Activated CD4-positive, alpha-beta memory T cell treated with anti-CD3 and anti-CD28 coated beads, Interleukin-2, amount 10 ng/mL, durations not matched to agents 7 days and 5 days (primary cell): ENCODE results near the gene CNTNAP2. TPM values are rescaled to one million over a fixed set of nuclear protein-coding genes. Genes with fewer than 3 reads are reported as not detected.
"Not testable (repeated sequence)": the region's sequence is repeated elsewhere in the genome, so short reads cannot be mapped to it uniquely, and the experiment has no call there.

Experiments
- CTCF ChIA-PET: fragments of 350-600 bp; sonication (Branson Sonifier 250); formaldehyde crosslinking; loops from one replicate; lab custom pipeline; 2021; ENCODE audit warnings: antibody characterized with exemption, inconsistent platforms; lab: Charles Lee
- POLR2A ChIA-PET: fragments of 350-600 bp; sonication (Branson Sonifier 250); formaldehyde crosslinking; loops from one replicate; lab custom pipeline; 2021; ENCODE audit warnings: antibody characterized with exemption; lab: Charles Lee
- DNase-seq: peaks from one replicate; pipeline ENCODE4 v3.0.0-alpha.2; 2020
- H3K27ac Mint-ChIP-seq: one replicate; pipeline ENCODE4 v1.8.0; 2021; ENCODE audit warnings: mild to moderate bottlenecking, mixed read lengths
- H3K27me3 Mint-ChIP-seq: one replicate; pipeline ENCODE4 v1.8.0; 2021; ENCODE audit warnings: mixed read lengths
- H3K36me3 Mint-ChIP-seq: one replicate; pipeline ENCODE4 v1.8.0; 2021; ENCODE audit warnings: low read depth, mixed read lengths
- H3K4me1 Mint-ChIP-seq: one replicate; pipeline ENCODE4 v1.8.0; 2021; ENCODE audit warnings: mixed read lengths
- H3K4me3 Mint-ChIP-seq: one replicate; pipeline ENCODE4 v1.8.0; 2021; ENCODE audit warnings: mild to moderate bottlenecking, mixed read lengths
- H3K9me3 Mint-ChIP-seq: one replicate; pipeline ENCODE4 v1.8.0; 2021; ENCODE audit warnings: mixed read lengths
- total RNA-seq, 2 experiments: library from RNA; stranded (reverse); gene quantifications; one replicate each; pipeline ENCODE4 v1.2.3, GENCODE V29; 2021

The CNTNAP2 gene
- total RNA-seq, 2 experiments from 2014 or later = not detected

DNA sequence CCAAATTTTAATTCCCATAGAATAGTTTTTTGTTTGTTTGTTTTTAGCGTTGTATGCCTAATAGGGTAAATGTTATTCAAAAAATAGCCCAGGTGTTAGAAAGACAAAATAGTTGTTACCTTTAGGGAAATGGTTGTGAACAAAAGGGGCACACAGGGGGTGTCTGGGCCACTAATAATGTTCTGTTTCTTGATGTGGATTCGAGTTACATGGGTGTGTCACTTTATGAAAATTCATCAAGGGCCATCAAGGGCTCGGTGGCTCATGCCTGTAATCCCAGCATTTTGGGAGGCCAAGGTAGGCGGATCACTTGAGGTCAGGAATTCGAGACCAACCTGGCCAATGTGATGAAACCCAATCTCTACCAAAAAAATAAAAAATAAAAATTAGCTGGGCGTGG lies 1942.2 kb downstream of the CNTNAP2 start:
- CTCF ChIA-PET = no interaction called here
- Mint-ChIP-seq H3K27ac (no peak overlapping the region), H3K36me3 (no peaks in the 10 kb centered on the region), H3K9me3 (no peaks in the 10 kb centered on the region), H3K4me1 (no peaks in the 10 kb centered on the region), H3K4me3 (no peak overlapping the region), H3K27me3 (no peaks in the 10 kb centered on the region)
- DNase-seq = no peak
- POLR2A ChIA-PET = no interaction called here

DNA sequence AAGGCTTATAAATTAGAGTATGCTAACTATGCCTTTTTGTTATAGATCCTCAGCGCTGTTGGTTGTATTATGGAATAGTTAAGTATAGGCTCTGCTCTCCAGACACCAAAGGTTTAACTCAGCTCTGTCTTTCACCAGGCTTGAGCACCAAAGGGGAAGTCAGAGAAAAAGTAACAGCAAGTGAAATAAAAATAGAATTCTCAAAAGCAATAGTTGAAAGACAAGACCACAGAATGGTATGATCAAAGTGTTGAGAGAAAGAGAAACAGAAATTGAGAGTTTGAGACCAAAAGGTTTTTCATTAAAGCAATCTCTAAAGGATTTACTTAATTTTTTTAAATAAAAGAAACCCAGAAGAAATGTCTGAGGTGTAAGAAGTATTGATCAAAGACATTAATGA lies 1944.1 kb downstream of the CNTNAP2 start:
- Mint-ChIP-seq H3K4me1 (no peaks in the 10 kb centered on the region), H3K27ac (no peak overlapping the region), H3K27me3 (no peaks in the 10 kb centered on the region), H3K9me3 (no peaks in the 10 kb centered on the region), H3K36me3 (no peaks in the 10 kb centered on the region), H3K4me3 (no peak overlapping the region)
- CTCF ChIA-PET = no interaction called here
- POLR2A ChIA-PET = no interaction called here
- DNase-seq = no peak

- H3K27me3 Mint-ChIP-seq, H3K36me3 Mint-ChIP-seq, POLR2A ChIA-PET, H3K27ac Mint-ChIP-seq, H3K4me1 Mint-ChIP-seq, CTCF ChIA-PET, H3K9me3 Mint-ChIP-seq, DNase-seq, H3K4me3 Mint-ChIP-seq: not testable (repeated sequence)
Measured at GRCh38 chr7:148078111-148078510, 1961.5 kb downstream of the CNTNAP2 start.

DNA sequence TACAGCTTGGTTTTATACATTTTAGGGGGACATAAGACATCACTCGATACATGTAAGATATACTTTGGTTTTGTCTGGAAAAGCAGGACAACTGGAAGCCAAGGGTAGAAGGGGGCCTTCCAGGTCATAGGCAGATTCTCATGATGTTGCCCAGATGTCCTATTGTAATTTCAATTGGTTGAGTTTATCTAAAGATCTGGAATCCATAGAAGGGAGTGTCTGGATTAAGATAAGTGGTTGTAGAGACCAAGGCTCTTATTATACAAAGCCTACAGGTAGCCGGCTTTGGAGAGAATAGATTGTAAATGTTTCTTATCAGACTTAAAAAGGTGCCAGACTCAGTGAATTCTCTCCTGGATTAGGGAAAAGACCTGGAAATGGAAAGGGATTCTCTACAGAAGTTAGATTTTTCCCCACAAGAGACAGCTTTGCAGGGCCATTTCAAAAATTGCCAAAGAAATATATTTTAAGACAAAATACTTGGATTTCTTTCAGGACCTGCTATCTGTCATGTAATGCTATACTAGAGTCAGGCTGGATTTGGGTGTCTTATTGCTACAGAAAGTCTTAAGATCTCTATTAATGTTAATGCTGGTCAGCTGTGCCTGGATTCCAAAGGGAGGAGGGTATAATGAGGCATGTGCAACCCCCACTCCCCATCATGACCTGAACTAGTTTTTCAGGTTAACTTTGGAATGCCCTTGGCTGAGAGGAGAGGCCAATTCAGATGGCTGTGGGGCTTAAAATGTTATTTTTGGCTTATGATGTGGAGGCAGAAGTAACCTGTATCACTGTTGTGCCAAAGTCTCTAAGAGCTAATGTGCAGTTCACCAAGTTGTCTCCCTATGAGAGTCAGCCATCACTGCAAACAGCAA lies 1962.8 kb downstream of the CNTNAP2 start:
- Mint-ChIP-seq H3K4me1 (no peaks in the 10 kb centered on the region), H3K4me3 (no peak overlapping the region), H3K36me3 (no peaks in the 10 kb centered on the region), H3K27me3 (no peaks in the 10 kb centered on the region), H3K27ac (no peak overlapping the region), H3K9me3 (no peaks in the 10 kb centered on the region)
- no peak for DNase-seq
- CTCF ChIA-PET = no interaction called here
- POLR2A ChIA-PET = no interaction called here

DNA sequence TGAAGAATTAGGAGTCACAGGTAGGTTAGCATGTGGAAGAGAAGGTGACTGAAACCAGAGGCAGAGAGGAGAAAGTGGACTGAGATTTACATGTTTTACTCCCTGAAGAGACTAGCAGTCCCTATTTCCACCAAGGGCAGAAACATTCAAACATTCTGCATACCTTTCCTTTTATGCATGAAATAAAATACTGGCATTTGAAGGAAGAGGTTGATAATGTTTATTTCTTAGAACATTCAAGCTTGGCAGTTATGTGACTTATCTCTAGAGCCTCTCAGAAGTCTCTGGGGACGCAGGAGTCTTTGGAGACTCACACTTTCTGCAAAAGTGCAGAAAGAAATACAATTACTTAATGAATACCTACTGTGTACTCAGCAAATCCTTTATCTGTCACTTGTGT lies 1966.8 kb downstream of the CNTNAP2 start:
- CTCF ChIA-PET = no interaction called here

DNA sequence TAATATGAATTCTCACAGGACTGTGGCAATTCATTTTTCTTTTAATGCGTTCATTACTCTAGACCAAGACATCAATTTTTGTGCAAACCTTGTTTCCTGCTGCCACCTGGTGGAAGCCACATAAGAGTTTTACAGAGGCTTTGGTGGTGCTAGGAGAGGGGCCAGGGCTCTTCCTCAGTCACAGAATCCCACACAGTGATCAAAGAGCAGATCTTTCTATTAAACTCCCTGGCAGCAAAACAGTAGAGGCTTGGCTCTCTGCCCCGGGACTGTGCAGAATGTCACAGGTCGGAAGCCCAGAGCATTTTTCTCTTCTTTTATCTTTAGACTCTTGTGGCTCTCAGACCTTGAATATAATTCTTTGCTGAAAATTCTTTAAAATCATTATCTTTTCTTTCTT lies 1967.5 kb downstream of the CNTNAP2 start:
- ChIA-PET POLR2A (no interaction called here), CTCF (no interaction called here)
- no peaks in the 10 kb centered on the region for H3K9me3 Mint-ChIP-seq
- H3K4me1 Mint-ChIP-seq = no peaks in the 10 kb centered on the region
- DNase-seq = peak; percentile 25
- no peaks in the 10 kb centered on the region for H3K36me3 Mint-ChIP-seq
- no peak overlapping the region for H3K4me3 Mint-ChIP-seq
- peaks cover 2% of the 10 kb centered on the region for H3K27me3 Mint-ChIP-seq
- H3K27ac Mint-ChIP-seq = no peak overlapping the region

More for the DNA sequence above, 1966.8 kb downstream of the CNTNAP2 start:
- POLR2A ChIA-PET = no interaction called here
- no peak overlapping the region for H3K27ac Mint-ChIP-seq
- H3K4me1 Mint-ChIP-seq = no peaks in the 10 kb centered on the region
- no peaks in the 10 kb centered on the region for H3K9me3 Mint-ChIP-seq
- no peaks in the 10 kb centered on the region for H3K36me3 Mint-ChIP-seq
- no peak for DNase-seq
- peaks cover 2% of the 10 kb centered on the region for H3K27me3 Mint-ChIP-seq
- no peak overlapping the region for H3K4me3 Mint-ChIP-seq

DNA sequence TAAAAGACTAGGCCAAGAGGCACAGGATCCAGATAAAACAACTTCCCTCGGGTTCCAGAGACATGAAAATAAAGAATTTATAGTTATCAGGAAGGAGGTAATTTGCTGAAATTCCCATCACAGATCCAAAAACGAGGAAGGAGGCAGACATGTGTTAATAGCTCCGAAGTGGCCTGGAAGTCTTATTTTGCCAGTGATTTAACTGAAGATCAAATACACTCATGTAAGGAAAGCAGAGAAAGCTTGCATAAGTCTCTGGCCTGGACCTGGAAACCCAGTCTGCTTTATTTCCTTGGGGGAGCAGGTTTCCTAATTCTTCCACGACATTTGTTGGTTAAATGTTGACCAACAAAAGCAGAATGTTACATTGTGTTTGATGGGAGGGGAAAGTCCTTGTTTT lies 1975.3 kb downstream of the CNTNAP2 start:
- H3K27ac Mint-ChIP-seq = no peak overlapping the region
- no peak for DNase-seq
- ChIA-PET POLR2A (no interaction called here), CTCF (no interaction called here)
- H3K9me3 Mint-ChIP-seq = no peaks in the 10 kb centered on the region
- H3K36me3 Mint-ChIP-seq = no peaks in the 10 kb centered on the region
- no peak overlapping the region for H3K4me3 Mint-ChIP-seq
- no peaks in the 10 kb centered on the region for H3K4me1 Mint-ChIP-seq
- peaks cover 2% of the 10 kb centered on the region for H3K27me3 Mint-ChIP-seq

GRCh38 chr7:148093375-148094166 lies 1977.0 kb downstream of the CNTNAP2 start:
- Mint-ChIP-seq H3K4me1 (no peaks in the 10 kb centered on the region), H3K9me3 (no peaks in the 10 kb centered on the region), H3K36me3 (no peaks in the 10 kb centered on the region), H3K27ac (no peak overlapping the region), H3K4me3 (no peak overlapping the region), H3K27me3 (no peaks in the 10 kb centered on the region)
- ChIA-PET CTCF (interaction anchor here (0.9 kb wide), 1 partner anchor 49 kb away, joined by 3 read pairs; no protein-coding TSS in a partner anchor), POLR2A (no interaction called here)
- no peak for DNase-seq

DNA sequence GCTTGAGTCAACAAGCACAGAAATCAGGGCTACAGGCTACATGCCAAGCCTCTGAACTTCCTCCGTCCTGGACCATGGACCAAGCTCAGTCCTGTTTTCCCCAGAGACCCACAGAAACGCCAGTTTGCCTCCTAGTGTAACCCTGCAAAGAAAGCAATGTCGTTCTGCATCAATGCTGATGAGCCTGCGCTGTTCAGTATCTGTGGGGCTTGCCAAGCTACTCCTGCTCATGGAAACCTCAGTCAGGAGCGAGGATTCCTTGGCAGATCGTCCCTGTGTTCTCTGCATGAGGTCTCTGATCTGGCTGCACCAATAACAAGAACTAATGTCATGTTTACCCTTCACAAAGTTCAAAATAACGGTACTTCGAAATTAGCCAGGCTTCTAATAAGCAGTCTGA lies 1978.5 kb downstream of the CNTNAP2 start:
- Mint-ChIP-seq H3K27me3 (no peaks in the 10 kb centered on the region), H3K27ac (no peak overlapping the region), H3K9me3 (no peaks in the 10 kb centered on the region), H3K4me3 (no peak overlapping the region), H3K36me3 (no peaks in the 10 kb centered on the region), H3K4me1 (no peaks in the 10 kb centered on the region)
- no peak for DNase-seq
- POLR2A ChIA-PET = no interaction called here
- CTCF ChIA-PET = no interaction called here

DNA sequence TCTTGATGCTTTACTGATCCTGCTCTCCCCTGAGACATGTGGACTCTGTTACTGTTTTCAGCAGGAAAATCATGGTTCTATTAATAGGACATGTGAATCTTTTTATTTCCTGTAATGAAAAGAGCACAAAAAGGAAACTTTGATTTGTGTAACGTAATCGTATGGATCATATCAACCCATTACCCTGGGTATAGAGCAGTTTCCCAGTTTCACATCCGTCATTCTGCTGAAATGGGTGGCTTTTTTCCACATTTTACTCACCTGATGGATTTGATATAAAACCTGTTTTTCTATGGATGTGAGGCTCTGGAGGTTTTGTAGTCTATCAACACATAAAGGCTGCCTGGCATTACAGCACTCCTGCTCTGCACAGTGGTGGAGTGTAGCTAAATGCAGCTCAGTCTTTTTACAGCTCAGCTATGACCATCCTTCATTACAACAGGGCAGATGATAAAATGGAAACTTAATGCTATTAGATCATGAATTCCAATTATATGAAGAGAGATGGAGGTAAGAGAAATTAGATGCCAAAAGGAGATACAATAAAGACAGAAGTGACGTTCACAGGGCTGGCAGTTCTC lies 1987.6 kb downstream of the CNTNAP2 start:
- no peaks in the 10 kb centered on the region for H3K36me3 Mint-ChIP-seq
- no peak overlapping the region for H3K27ac Mint-ChIP-seq
- POLR2A ChIA-PET = no interaction called here

DNA sequence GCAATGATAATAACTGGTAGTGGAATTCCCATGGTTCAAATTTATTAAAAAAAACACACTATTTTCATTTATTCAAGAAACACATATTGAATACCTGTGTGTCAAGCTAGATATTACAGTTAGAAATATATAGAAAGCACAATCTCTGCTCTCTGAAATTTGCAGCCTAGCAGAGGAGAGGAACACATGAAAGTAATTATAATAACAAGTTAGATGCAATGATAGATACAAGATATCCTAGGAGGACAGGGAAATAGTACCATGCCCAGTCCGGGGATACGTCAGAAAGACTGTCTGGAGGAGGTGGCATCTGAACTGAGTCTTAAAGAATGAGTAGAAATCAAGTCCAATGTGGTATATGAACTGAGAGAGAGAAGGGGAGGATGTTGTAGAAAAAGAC lies 1988.3 kb downstream of the CNTNAP2 start:
- Mint-ChIP-seq H3K36me3 (no peaks in the 10 kb centered on the region), H3K27me3 (no peaks in the 10 kb centered on the region), H3K4me3 (no peak overlapping the region), H3K27ac (no peak overlapping the region), H3K4me1 (no peaks in the 10 kb centered on the region), H3K9me3 (no peaks in the 10 kb centered on the region)
- POLR2A ChIA-PET = no interaction called here
- CTCF ChIA-PET = no interaction called here
- DNase-seq = no peak

More for the DNA sequence above, 1987.6 kb downstream of the CNTNAP2 start:
- no peak for DNase-seq
- CTCF ChIA-PET = no interaction called here
- H3K9me3 Mint-ChIP-seq = no peaks in the 10 kb centered on the region
- no peaks in the 10 kb centered on the region for H3K27me3 Mint-ChIP-seq
- no peak overlapping the region for H3K4me3 Mint-ChIP-seq
- H3K4me1 Mint-ChIP-seq = no peaks in the 10 kb centered on the region

DNA sequence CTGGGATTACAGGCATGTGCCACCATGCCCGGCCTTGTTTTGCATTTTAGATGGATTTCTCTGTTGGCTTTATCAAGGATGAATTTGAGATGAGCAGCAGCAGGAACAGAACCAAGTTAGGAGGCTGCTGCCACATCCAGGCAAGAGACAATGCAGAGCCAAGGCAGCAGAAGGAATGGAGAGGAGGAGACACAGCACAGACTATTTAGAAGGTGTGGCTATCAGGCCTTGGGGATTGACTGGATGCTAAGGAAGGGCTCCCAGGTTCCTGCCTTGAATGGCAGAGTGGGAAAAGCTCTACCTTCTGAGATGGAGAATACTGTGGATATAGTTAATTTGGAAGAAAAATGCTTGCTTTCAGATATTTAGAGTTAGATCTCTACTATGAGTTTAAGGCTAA lies 1989.3 kb downstream of the CNTNAP2 start:
- no peak for DNase-seq
- CTCF ChIA-PET = no interaction called here
- Mint-ChIP-seq H3K27ac (no peak overlapping the region), H3K4me1 (no peaks in the 10 kb centered on the region), H3K4me3 (no peak overlapping the region), H3K9me3 (no peaks in the 10 kb centered on the region), H3K36me3 (no peaks in the 10 kb centered on the region), H3K27me3 (no peaks in the 10 kb centered on the region)
- POLR2A ChIA-PET = no interaction called here

DNA sequence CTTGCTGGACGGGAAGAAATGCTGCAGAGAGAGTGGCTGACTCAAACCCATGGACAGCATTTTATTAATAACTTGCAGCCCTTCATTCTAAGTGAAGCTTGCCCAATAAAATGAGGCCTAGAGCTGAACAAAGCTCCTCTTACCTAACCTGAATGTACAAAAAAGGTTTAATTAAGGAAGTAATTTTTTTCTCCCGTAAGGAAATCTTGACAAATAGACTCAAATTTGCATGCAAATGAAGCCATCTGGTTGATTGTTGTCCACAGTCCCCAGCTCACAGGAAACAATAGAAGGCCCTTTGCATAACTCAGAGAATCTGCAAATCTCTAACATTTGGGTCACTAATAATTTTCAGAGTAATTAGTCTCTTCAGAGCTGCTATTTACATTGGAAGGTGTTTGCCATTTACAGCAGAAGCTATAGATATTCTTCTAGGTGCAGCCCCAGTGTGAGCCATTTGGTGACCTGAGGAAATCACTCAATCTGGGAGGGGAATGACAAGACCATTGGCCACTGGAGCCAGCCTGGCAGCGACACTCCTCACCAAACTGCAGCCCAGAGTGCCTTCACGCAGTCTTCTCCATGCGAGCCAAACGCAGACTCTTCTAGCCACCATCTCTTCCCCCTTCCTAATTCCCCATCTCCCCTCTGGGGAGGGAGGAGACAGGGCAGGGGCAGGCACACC lies 1991.0 kb downstream of the CNTNAP2 start:
- Mint-ChIP-seq H3K36me3 (no peaks in the 10 kb centered on the region), H3K4me1 (no peaks in the 10 kb centered on the region), H3K9me3 (no peaks in the 10 kb centered on the region), H3K27me3 (no peaks in the 10 kb centered on the region), H3K27ac (no peak overlapping the region), H3K4me3 (no peak overlapping the region)
- ChIA-PET POLR2A (no interaction called here), CTCF (no interaction called here)
- DNase-seq = no peak
